Measurements from ENCODE around the gene DLL1. TPM values are rescaled to one million over a fixed set of nuclear protein-coding genes. Genes with fewer than 3 reads are reported as not detected.
"Not testable (repeated sequence)": the region's sequence is repeated elsewhere in the genome, so short reads cannot be mapped to it uniquely, and the experiment has no call there.

The DLL1 gene
- total RNA-seq: 0.15 TPM in 1 of 2 replicates, not detected in the other

- intact Hi-C loops (cut with micrococcal nuclease): loop anchor here (2.0 to 5.0 kb wide), 5 partner anchors 18 to 1078 kb away; no protein-coding TSS in a partner anchor
These were observed at the start of gene DLL1 for GRCh38 chr6:170290296-170291128. Gene DLL1, minus strand, starts transcription at chr6:170291078. Its CDS starts 939 bp downstream, at chr6:170290139.

- intact Hi-C loops (cut with micrococcal nuclease): not testable (repeated sequence)
These were observed 44.3 kb upstream of the DLL1 start for GRCh38 chr6:170335199-170335598.

GRCh38 chr6:170329321-170329720 is 38.4 kb upstream of the DLL1 start:
- intact Hi-C loops (cut with micrococcal nuclease): no loop called here

GRCh38 chr6:170317718-170318117 is 26.8 kb upstream of the DLL1 start:
- intact Hi-C loops (cut with micrococcal nuclease): no loop called here

GRCh38 chr6:170317076-170317475 is 26.2 kb upstream of the DLL1 start:
- intact Hi-C loops (cut with micrococcal nuclease): no loop called here

GRCh38 chr6:170316071-170316470 is 25.2 kb upstream of the DLL1 start:
- intact Hi-C loops (cut with micrococcal nuclease): no loop called here

- intact Hi-C loops (cut with micrococcal nuclease): no loop called here
These were observed 24.1 kb upstream of the DLL1 start for GRCh38 chr6:170314983-170315382.

- intact Hi-C loops (cut with micrococcal nuclease): no loop called here
These were observed 22.9 kb upstream of the DLL1 start for GRCh38 chr6:170313716-170314295.

- intact Hi-C loops (cut with micrococcal nuclease): no loop called here
These were observed 22.0 kb upstream of the DLL1 start for GRCh38 chr6:170312876-170313275.

GRCh38 chr6:170311696-170312095 is 20.8 kb upstream of the DLL1 start:
- intact Hi-C loops (cut with micrococcal nuclease): no loop called here

GRCh38 chr6:170308761-170309160 is 17.9 kb upstream of the DLL1 start:
- intact Hi-C loops (cut with micrococcal nuclease): no loop called here

GRCh38 chr6:170307080-170307545 is 16.2 kb upstream of the DLL1 start:
- intact Hi-C loops (cut with micrococcal nuclease): loop anchor here (1.0 to 2.0 kb wide), 6 partner anchors 38 to 1094 kb away; partner anchors contain the start of genes DYNLT2 and ERMARD

- intact Hi-C loops (cut with micrococcal nuclease): loop anchor here (1.0 to 2.0 kb wide), 10 partner anchors 13 to 1094 kb away; partner anchors contain the start of genes C6orf120, DYNLT2, ERMARD and PDCD2
These were observed 15.6 kb upstream of the DLL1 start, which contains the start of gene FAM120B for GRCh38 chr6:170306324-170307079. Gene FAM120B, plus strand, starts transcription at chr6:170306758. Its CDS starts 10,633 bp downstream, at chr6:170317391.

GRCh38 chr6:170305805-170306323 is 15.0 kb upstream of the DLL1 start:
- intact Hi-C loops (cut with micrococcal nuclease): loop anchor here (1.0 to 2.0 kb wide), 7 partner anchors 13 to 1093 kb away; partner anchors contain the start of genes C6orf120, PDCD2, TBP and WDR27

GRCh38 chr6:170301184-170301583 is 10.3 kb upstream of the DLL1 start:
- intact Hi-C loops (cut with micrococcal nuclease): no loop called here

- intact Hi-C loops (cut with micrococcal nuclease): no loop called here
These were observed 7.8 kb upstream of the DLL1 start for GRCh38 chr6:170298688-170299087.

- intact Hi-C loops (cut with micrococcal nuclease): no loop called here
These were observed 6.9 kb upstream of the DLL1 start for GRCh38 chr6:170297576-170298330.

- intact Hi-C loops (cut with micrococcal nuclease): no loop called here
These were observed 6.1 kb upstream of the DLL1 start for GRCh38 chr6:170296746-170297575.

GRCh38 chr6:170296423-170296745 is 5.5 kb upstream of the DLL1 start:
- intact Hi-C loops (cut with micrococcal nuclease): no loop called here
